CD4-positive, alpha-beta memory T cell (primary cell): ENCODE data around the gene SH2D1A. TPM values are rescaled to one million over a fixed set of nuclear protein-coding genes. Genes with fewer than 3 reads are reported as not detected.
"Not testable (repeated sequence)": the region's sequence is repeated elsewhere in the genome, so short reads cannot be mapped to it uniquely, and the experiment has no call there.

Experiments
- CTCF ChIA-PET: fragments of 350-600 bp; sonication (Branson Sonifier 250); formaldehyde crosslinking; loops from one replicate; lab custom pipeline; 2021; ENCODE audit warnings: inconsistent platforms; ENCODE audit not compliant: partially characterized antibody; lab: Charles Lee
- POLR2A ChIA-PET: fragments of 350-600 bp; sonication (Branson Sonifier 250); formaldehyde crosslinking; loops from one replicate; lab custom pipeline; 2021; ENCODE audit not compliant: partially characterized antibody; lab: Charles Lee
- DNase-seq, 5 donors: peaks; one replicate each; pipeline versions ENCODE4 v3.0.0 to v3.0.0-alpha.2; 2020 to 2022; ENCODE audit warnings: mixed read lengths in 1 of 5
- H3K27ac ChIP-seq: one replicate; pipeline ENCODE4 v1.7.0; 2013; ENCODE audit warnings: low read depth, low read length
- H3K27me3 ChIP-seq: 2 replicates; pipeline ENCODE4 v1.7.0; 2013; ENCODE audit warnings: mild to moderate bottlenecking, low read length, moderate library complexity; ENCODE audit not compliant: insufficient read depth
- H3K36me3 ChIP-seq: 2 replicates; pipeline ENCODE4 v1.7.0; 2013; ENCODE audit warnings: mild to moderate bottlenecking, low read length, moderate library complexity; ENCODE audit not compliant: insufficient read depth
- H3K4me1 ChIP-seq: 2 replicates; pipeline ENCODE4 v1.7.0; 2013; ENCODE audit warnings: mild to moderate bottlenecking, low read length, moderate library complexity; ENCODE audit not compliant: insufficient read depth
- H3K4me3 ChIP-seq, 2 donors: one replicate each; pipeline ENCODE4 v1.7.0; 2013; ENCODE audit warnings: low read length in 2 of 2, mild to moderate bottlenecking in 1 of 2
- H3K9me3 ChIP-seq, 2 donors: one replicate each; pipeline ENCODE4 v1.7.0; 2013; ENCODE audit warnings: low read length in 2 of 2, control low read depth in 1 of 2; ENCODE audit not compliant: control insufficient read depth in 1 of 2
- H3K27ac Mint-ChIP-seq, 7 donors: one replicate each; pipeline ENCODE4 v1.8.0; 2020 to 2021; ENCODE audit warnings: mixed read lengths in 7 of 7, mild to moderate bottlenecking in 6 of 7, inconsistent platforms in 3 of 7, moderate library complexity in 3 of 7
- H3K27me3 Mint-ChIP-seq, 2 donors: one replicate each; pipeline ENCODE4 v1.8.0; 2020 to 2021; ENCODE audit warnings: mixed read lengths in 2 of 2
- H3K36me3 Mint-ChIP-seq, 2 donors: one replicate each; pipeline ENCODE4 v1.8.0; 2020 to 2021; ENCODE audit warnings: mixed read lengths in 2 of 2, inconsistent platforms in 1 of 2, mild to moderate bottlenecking in 1 of 2
- H3K4me1 Mint-ChIP-seq, 4 donors: one replicate each; pipeline ENCODE4 v1.8.0; 2020 to 2021; ENCODE audit warnings: mixed read lengths in 4 of 4, mild to moderate bottlenecking in 1 of 4
- H3K4me3 Mint-ChIP-seq, 8 donors: one replicate each; pipeline ENCODE4 v1.8.0; 2020 to 2021; ENCODE audit warnings: mixed read lengths in 8 of 8, mild to moderate bottlenecking in 7 of 8, moderate library complexity in 6 of 8, inconsistent platforms in 3 of 8
- H3K9me3 Mint-ChIP-seq, 8 donors: one replicate each; pipeline ENCODE4 v1.8.0; 2020 to 2021; ENCODE audit warnings: mixed read lengths in 8 of 8, mild to moderate bottlenecking in 5 of 8, inconsistent platforms in 3 of 8, moderate library complexity in 1 of 8
- intact Hi-C: fragments of 100-400 bp; cut with micrococcal nuclease; formaldehyde crosslinking; loops from one replicate; pipeline ENCODE4 v1.15.1; 2023
- polyA plus RNA-seq, 2 donors: library from polyadenylated mRNA; unstranded; fragments of 300-500 nt; fragmentation: Illumina TruSeq; gene quantifications; one replicate each; pipeline ENCODE4 v1.2.3, GENCODE V29; 2021
- total RNA-seq, 2 experiments: library from RNA; stranded (reverse); gene quantifications; one replicate each; pipeline ENCODE4 v1.2.3, GENCODE V29; 2021

The SH2D1A gene
- total and polyA plus RNA-seq, 4 experiments from 2014 or later, result 50.3 to 85.1 (median 58.7) TPM

DNA sequence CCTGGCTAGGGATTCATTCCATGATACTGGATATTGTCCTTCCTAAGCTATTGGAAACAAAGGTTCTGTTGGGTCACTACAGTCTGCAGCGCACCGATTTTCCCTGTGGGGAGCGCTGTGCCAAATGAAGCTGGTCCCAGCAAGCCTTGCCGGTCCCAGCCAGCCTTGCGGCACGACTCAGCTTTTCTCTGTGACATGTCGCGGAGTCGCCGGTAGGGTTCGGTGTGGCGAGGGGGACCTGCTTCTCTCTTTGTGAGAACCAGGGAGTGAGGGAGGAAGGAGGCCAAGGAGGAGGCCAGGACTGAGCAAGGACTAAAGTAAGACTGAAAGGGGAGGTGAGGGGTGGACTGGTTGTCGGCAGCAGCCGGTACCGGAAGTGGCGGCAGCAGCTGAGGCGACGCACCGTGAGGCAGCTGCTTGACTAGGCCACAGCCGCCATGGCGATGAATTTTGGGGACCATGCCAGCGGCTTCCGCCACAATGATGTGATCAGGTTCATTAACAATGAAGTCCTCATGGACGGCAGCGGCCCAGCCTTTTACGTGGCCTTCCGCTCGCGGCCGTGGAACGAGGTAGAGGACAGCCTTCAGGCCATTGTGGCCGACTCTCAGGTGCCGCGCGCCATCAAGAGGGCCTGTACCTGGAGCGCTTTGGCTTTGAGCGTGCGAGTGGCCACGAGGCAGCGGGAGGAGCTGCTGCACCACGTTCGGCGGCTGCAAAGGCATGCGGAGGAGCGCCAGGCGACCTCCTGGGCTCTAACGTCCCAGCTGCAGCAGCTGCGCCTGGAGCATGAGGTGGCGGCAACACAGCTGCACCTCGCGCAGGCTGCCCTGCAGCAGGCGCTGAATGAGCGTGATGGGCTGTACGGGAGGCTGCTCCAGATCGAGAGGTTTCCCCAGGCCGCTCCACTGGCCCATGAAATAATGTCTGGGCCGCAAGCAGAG is 13.6 kb upstream of the SH2D1A start, which contains the start of gene TEX13D:
Gene TEX13D, plus strand, starts transcription at position 180 of the 944 bp plus-strand sequence. Its CDS starts 258 bp downstream, at position 438.
- H3K36me3 Mint-ChIP-seq, result no peaks in the 10 kb centered on the region
- DNase-seq, result no peak
- no peaks in the 10 kb centered on the region for H3K9me3 ChIP-seq
- H3K36me3 ChIP-seq, result no peaks in the 10 kb centered on the region
- ChIA-PET CTCF (no interaction called here), POLR2A (no interaction called here)
- H3K27me3 Mint-ChIP-seq, result no peaks in the 10 kb centered on the region
- peaks cover 0 to 9% (median 4%) of the 10 kb centered on the region in 4 donors for H3K4me1 Mint-ChIP-seq
- H3K4me3 ChIP-seq, result no peak within 1 kb of the TSS
- intact Hi-C loops, result no loop called here
- H3K4me3 Mint-ChIP-seq, result no peak within 1 kb of the TSS
- no peaks in the 10 kb centered on the region for H3K9me3 Mint-ChIP-seq
- H3K27ac ChIP-seq, result no peak within 1 kb of the TSS
- H3K27me3 ChIP-seq, result no peaks in the 10 kb centered on the region
- H3K27ac Mint-ChIP-seq, result peak within 1 kb of the TSS in 1 of 7 donors; percentile 10
- no peaks in the 10 kb centered on the region for H3K4me1 ChIP-seq

DNA sequence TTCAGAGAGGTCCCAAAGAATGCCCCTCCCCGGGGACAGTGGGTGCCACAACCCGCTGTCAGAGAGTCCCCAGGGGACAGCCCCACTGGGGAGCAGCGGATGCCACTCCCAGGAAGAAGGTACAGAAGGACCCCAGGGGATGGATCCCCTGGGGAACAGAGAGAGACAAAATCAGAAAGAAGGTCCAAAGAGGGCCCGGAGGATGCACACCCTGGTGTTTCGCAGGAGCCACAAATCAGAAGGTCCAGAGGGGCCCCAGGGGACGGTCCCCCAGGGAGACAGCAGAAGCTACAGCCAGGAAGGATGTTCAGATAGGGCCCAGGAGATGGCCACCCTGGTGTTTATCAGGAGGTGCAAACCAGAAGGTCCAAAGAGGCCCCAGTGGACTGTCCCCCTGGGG is 12.5 kb upstream of the SH2D1A start:
- Histone ChIP-seq H3K4me3 (no peak overlapping the region), H3K27me3 (no peaks in the 10 kb centered on the region), H3K27ac (no peak overlapping the region), H3K9me3 (no peaks in the 10 kb centered on the region), H3K36me3 (no peaks in the 10 kb centered on the region), H3K4me1 (peaks cover 6% of the 10 kb centered on the region)
- H3K27ac Mint-ChIP-seq, result peak overlapping the region in 1 of 7 donors; percentile 31
- peaks cover 0 to 10% (median 4%) of the 10 kb centered on the region in 4 donors for H3K4me1 Mint-ChIP-seq
- no peaks in the 10 kb centered on the region for H3K36me3 Mint-ChIP-seq
- POLR2A ChIA-PET, result no interaction called here
- H3K4me3 Mint-ChIP-seq, result no peak overlapping the region
- intact Hi-C loops, result no loop called here
- DNase-seq, result no peak
- CTCF ChIA-PET, result no interaction called here
- H3K27me3 Mint-ChIP-seq, result no peaks in the 10 kb centered on the region
- no peaks in the 10 kb centered on the region for H3K9me3 Mint-ChIP-seq

DNA sequence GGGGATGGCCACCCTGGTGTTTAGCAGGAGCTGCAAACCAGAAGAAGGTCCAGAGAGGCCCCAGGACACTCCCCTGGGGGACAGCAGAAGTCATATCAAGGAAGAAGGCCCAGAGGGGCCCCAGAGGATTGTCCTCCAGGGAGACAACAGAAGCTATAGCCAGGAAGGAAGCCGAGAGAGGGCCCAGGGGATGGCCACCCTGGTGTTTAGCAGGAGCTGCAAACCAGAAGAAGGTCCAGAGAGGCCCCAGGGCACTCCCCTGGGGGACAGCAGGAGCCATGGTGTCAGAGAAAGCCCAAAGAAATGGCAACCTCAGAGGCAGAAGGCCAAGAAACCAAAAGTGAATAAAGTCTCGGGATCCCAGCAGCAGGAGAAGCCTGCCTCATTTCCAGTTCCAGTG is 11.8 kb upstream of the SH2D1A start:
- H3K36me3 Mint-ChIP-seq, H3K9me3 Mint-ChIP-seq, H3K27ac Mint-ChIP-seq, intact Hi-C loops, H3K9me3 ChIP-seq, H3K36me3 ChIP-seq, H3K4me3 ChIP-seq, H3K4me3 Mint-ChIP-seq, DNase-seq, H3K27ac ChIP-seq, CTCF ChIA-PET, H3K27me3 ChIP-seq, H3K27me3 Mint-ChIP-seq, POLR2A ChIA-PET: not testable (repeated sequence)
- peaks cover 10% of the 10 kb centered on the region for H3K4me1 ChIP-seq
- H3K4me1 Mint-ChIP-seq, result peaks cover 4 to 17% (median 8%) of the 10 kb centered on the region in 4 donors

DNA sequence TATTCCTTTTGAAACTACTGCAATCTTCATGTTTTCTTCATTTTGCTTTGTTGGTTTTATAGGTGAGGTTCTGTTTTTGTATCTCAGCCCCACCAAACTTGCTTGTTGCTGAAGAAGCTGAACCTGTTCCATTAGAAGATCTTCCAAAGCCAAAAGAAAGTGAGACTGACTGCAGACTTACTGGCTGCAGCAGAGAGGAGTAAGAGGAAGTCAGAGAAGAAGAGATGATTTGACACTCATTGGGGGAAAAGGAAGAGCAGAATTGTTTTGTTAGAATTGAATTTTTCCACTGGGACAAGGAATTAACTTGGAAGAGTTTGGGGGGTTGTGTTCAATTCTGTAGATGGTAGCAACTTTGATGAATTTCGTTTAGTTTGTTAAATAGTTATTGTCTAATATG is 10.8 kb upstream of the SH2D1A start:
- H3K36me3 ChIP-seq, result no peaks in the 10 kb centered on the region
- no peak for DNase-seq
- POLR2A ChIA-PET, result no interaction called here
- H3K27me3 ChIP-seq, result no peaks in the 10 kb centered on the region
- H3K4me1 ChIP-seq, result peaks cover 12% of the 10 kb centered on the region
- H3K4me3 ChIP-seq, result no peak overlapping the region
- Mint-ChIP-seq H3K27me3 (no peaks in the 10 kb centered on the region), H3K27ac (no peak overlapping the region), H3K9me3 (no peaks in the 10 kb centered on the region), H3K4me1 (peaks cover 5 to 19% (median 8%) of the 10 kb centered on the region in 4 donors), H3K36me3 (no peaks in the 10 kb centered on the region), H3K4me3 (no peak overlapping the region)
- intact Hi-C loops, result no loop called here
- CTCF ChIA-PET, result no interaction called here
- no peaks in the 10 kb centered on the region for H3K9me3 ChIP-seq
- no peak overlapping the region for H3K27ac ChIP-seq

DNA sequence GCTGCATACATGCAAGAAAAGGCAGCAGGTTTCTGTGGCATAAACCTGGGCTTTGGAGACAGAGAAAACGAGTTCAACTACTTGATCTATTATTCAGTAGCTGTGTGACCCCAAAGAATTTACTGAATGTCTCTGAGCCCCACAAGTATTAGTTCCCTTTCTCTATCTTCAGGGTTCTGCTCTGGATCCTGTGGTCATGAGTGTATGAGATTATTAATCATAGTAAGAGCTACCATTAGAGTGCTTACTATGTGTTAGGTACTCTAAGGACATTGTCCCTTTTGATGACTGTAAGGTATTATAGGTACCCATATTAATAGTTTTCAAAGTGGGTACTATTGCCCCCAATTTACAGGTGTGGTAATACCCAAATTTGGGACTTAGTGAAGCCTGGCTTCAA is 8.4 kb upstream of the SH2D1A start:
- Histone ChIP-seq H3K4me1 (peaks cover 30% of the 10 kb centered on the region), H3K9me3 (no peaks in the 10 kb centered on the region), H3K27ac (no peak overlapping the region), H3K4me3 (no peak overlapping the region), H3K36me3 (no peaks in the 10 kb centered on the region), H3K27me3 (no peaks in the 10 kb centered on the region)
- Mint-ChIP-seq H3K4me3 (no peak overlapping the region), H3K9me3 (no peaks in the 10 kb centered on the region), H3K36me3 (no peaks in the 10 kb centered on the region), H3K27me3 (no peaks in the 10 kb centered on the region), H3K27ac (no peak overlapping the region), H3K4me1 (peaks cover 18 to 33% (median 21%) of the 10 kb centered on the region in 4 donors)
- ChIA-PET POLR2A (interaction anchor here (2.8 kb wide), 1 partner anchor 10 kb away, joined by 17 read pairs; the partner anchor contains the start of gene SH2D1A), CTCF (interaction anchor here (1.5 kb wide), 1 partner anchor 8 kb away, joined by 3 read pairs; the partner anchor contains the start of gene SH2D1A)
- intact Hi-C loops, result no loop called here
- DNase-seq, result no peak

DNA sequence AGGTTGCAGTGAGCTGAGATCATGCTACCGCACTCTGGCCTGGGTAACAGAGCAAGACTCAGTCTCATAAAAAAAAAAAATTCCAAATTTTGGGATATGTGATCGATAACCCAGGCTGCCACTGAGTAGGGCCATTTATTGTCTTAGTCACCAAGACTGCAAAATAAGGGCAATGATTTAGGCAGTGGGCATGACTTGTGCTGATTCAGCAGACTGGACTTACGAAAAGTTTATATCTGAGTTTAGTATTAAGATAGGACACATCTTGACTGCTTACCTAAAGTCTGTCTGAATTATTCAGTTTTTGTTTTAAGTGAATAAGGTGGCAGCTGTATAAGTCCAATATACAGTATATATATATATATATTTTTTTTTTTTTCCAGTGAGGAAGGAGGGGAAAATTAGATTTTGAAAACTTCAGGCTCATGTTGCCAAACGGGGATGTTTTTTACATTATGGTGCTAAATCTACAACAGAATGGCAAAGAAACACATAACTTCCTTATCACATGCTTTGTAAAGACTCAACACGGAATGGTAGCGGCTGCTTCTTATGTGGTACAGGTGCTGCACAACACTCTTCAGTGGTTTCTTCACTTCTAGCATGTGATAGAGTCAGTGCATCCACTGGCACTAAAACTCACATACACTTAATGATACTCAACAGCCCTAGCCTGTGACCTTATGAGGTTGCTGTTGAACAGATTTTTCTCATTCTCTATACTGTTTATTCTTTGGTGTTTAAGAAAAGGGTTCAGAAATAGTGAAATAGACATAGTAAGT is 7.4 kb upstream of the SH2D1A start:
- peaks cover 23 to 43% (median 30%) of the 10 kb centered on the region in 4 donors for H3K4me1 Mint-ChIP-seq
- ChIA-PET CTCF (interaction anchor here (0.8 kb wide), 1 partner anchor 10 kb away, joined by 3 read pairs; no protein-coding TSS in a partner anchor), POLR2A (interaction anchor here (1.1 to 2.8 kb wide), 2 partner anchors 8 to 9 kb away, joined by 4 to 17 read pairs; partner anchors contain the start of gene SH2D1A)
- intact Hi-C loops, result no loop called here
- no peaks in the 10 kb centered on the region for H3K27me3 Mint-ChIP-seq
- H3K4me3 Mint-ChIP-seq, result peak overlapping the region in 1 of 8 donors; percentile 52
- H3K27ac Mint-ChIP-seq, result peak overlapping the region in 4 of 7 donors; percentile 5 to 60 (median 46)
- H3K9me3 Mint-ChIP-seq, result no peaks in the 10 kb centered on the region
- H3K9me3 ChIP-seq, result no peaks in the 10 kb centered on the region
- no peak overlapping the region for H3K27ac ChIP-seq
- no peaks in the 10 kb centered on the region for H3K36me3 Mint-ChIP-seq
- no peaks in the 10 kb centered on the region for H3K36me3 ChIP-seq
- no peaks in the 10 kb centered on the region for H3K27me3 ChIP-seq
- peak; percentile 35 to 61 (median 43) for DNase-seq
- H3K4me1 ChIP-seq, result peaks cover 40% of the 10 kb centered on the region
- no peak overlapping the region for H3K4me3 ChIP-seq
